Measurements from ENCODE around the gene CLCN1.

The CLCN1 gene

DNA sequence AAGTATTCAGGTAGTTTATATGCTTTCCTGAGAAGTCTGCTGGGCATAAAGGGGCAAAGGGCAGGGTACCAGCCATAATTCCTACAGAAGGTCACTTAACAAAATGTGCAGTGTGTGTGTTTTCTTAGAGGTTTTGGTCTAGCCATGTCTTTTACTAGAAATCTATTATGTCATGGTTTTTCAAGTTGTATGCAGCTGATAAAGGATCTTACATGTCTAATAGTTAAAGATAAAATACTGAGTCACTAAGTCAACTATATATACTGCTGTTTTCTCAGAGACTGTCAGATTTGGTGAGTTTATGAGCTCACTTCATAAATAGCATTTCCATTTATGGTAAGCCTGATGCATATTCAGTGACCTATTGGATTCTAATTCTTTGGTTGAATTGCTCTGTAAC lies 20.0 kb upstream of the CLCN1 start:
- no peak for DNase-seq (ENCODE audit: low spot score)

DNA sequence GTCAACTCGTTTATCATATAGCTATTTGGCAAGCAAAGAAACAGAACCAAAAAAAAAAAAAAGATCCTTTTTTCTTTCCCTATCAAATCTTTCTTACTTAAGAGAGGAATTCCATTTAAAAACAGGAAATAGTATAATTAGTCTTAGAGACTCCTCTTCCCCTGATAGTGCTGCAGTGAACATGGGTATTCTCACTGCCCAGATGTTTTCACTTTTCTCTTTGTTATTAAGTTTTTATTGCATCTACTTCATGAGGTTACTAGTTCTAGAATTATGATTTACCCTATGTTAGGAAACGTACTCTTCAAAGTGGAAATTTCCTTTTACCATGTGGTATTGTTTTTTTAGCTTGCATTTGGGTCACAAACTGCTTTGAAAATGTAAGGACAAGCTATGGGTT lies 19.2 kb upstream of the CLCN1 start:
- DNase-seq (ENCODE audit: low spot score), result no peak

DNA sequence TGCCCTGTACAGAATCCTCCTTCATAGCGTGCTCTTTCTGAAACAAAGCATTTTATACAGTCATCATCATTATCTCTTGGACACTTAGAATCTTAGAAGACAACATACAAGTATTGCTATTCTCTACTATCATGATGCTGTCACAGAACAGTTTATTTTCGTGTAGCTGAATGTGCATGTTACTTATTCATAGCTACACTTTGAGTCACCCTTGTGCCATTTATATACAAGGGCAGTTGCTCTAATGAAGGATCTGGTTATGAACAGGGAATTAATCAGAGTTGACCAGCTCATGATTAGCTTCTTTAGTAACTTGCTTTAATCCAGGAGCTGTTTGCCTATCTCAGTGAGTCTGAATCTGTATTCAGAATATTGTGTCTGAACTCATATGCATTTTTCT lies 16.6 kb upstream of the CLCN1 start:
- DNase-seq (ENCODE audit: low spot score), result no peak

DNA sequence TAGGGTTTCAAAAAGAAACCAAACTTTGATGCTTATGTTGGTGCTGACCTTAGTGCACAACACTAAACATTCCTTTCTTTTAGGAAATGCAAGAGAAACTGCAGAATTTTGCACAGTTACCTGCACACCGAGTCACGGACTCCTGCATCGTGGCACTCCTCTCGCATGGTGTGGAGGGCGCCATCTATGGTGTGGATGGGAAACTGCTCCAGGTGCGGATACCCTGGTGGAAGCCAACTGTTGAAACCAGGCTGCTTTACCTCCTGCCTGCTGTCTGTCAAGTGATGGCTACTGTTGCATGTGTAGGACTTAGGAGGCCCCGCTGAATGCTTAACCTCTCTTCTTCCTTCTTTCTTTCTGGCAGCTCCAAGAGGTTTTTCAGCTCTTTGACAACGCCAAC lies 16.1 kb upstream of the CLCN1 start:
- DNase-seq (ENCODE audit: low spot score), result peak; percentile 75

DNA sequence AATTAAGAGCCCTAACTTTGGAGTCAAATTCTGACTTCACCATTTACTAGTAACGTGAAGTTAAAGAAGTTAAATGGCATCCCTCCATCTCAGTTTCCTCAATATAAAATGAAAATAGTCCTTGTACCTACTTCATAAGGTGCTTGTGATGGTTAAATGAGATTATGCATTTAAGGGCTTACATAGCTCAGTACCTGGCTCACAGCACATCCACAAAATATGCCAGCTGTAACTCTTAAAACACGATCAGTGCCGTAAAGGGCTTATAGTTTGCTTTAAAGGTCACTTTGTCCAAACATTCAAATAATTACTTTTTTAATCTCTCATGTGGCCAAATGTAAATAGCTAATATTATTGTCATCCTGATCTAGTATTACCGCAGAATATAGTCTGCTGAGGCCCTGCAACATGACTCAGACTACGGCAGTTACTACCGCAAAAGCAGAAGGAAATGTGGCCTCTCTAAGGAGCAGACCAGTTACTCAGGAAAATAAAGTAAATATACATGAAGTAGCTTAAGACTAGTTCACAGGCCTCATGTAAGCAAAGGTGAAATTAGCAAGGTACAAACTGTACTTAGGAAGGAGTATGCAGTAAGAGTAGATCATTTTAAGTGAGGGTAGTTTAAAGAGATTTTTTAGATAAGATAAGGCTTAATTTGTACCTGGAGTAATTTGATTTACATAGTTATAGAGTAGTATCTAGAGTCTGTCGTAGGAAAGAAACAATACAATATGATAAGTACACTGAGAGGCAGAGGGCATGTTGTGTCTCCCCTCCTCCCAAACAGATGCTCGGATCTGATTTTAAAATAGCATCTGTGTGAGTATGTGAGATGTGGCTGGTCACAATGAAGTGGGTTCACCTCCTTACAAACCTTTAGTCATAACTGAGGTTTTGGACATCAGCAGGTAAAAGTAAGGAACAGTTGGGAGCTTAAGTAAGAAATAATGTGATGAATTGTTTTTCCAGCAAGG lies 14.7 kb upstream of the CLCN1 start:
- DNase-seq (ENCODE audit: low spot score), result no peak

DNA sequence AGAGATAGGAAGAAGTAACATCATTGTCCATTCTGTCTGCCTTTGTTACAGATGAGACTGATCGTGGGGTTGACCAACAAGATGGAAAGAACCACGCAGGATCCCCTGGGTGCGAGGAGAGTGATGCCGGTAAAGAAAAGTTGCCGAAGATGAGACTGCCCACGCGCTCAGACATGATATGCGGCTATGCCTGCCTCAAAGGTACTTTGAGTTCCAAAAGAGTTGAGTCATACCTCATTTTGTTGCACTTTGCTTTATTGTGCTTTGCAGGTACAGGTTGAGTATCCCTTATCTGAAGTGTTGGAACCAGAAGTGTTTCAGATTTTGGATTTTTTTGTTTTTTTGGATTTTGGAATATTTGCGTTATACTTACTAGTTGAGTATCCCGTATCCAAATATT lies 12.2 kb upstream of the CLCN1 start:
- DNase-seq (ENCODE audit: low spot score), result no peak

DNA sequence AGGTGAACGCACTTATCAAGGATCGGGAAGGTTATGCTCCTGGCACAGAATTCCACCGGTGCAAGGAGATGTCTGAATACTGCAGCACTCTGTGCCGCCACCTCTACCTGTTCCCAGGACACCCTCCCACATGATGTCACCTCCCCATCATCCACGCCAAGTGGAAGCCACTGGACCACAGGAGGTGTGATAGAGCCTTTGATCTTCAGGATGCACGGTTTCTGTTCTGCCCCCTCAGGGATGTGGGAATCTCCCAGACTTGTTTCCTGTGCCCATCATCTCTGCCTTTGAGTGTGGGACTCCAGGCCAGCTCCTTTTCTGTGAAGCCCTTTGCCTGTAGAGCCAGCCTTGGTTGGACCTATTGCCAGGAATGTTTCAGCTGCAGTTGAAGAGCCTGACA lies 11.0 kb upstream of the CLCN1 start:
- DNase-seq (ENCODE audit: low spot score), result no peak

DNA sequence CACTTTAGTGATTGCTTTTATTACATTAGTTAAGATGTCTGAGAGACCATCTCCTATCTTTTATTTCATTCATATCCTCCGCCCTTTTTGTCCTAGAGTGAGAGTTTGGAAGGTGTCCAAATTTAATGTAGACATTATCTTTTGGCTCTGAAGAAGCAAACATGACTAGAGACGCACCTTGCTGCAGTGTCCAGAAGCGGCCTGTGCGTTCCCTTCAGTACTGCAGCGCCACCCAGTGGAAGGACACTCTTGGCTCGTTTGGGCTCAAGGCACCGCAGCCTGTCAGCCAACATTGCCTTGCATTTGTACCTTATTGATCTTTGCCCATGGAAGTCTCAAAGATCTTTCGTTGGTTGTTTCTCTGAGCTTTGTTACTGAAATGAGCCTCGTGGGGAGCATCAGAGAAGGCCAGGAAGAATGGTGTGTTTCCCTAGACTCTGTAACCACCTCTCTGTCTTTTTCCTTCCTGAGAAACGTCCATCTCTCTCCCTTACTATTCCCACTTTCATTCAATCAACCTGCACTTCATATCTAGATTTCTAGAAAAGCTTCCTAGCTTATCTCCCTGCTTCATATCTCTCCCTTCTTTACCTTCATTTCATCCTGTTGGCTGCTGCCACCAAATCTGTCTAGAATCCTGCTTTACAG lies 10.4 kb upstream of the CLCN1 start:
- DNase-seq (ENCODE audit: low spot score), result peak; percentile 68

DNA sequence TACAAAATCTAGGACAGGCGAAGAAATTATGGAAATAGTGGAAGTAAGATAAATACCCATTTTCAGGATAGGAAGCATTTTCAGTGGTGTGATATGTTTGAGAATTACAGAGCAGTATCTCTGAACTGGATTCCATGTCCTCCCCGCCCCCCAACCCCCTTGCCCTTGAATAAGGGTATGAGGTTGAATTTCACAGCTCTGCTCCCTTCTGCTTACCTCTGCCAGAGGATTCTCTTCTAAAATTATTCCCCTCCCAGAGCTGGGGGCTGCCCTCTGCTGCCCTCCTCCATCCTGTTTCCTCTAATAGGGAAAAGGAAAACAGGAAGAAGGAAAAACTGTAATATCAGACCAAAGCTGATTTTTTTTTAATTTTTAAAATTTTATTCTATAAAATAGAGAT lies 7.3 kb upstream of the CLCN1 start:
- DNase-seq (ENCODE audit: low spot score), result no peak

DNA sequence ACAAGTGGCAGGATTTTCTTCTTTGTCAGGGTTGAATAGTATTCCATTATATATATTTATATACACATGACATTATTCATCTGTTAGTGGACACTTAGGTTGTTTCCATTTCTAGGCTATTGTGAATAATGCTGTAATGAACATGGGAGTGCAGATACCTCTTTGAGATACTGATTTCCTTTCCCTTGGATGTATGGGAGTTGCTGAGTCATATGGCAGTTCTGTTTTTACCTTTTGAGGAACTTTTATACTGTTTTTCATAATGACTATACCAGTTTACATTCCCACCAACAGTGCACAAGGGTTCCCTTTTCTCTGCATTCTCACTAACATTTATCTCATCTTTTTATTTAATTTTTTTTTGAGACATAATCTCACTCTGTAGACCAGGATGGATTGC lies 1.8 kb upstream of the CLCN1 start:
- DNase-seq (ENCODE audit: low spot score), result no peak

DNA sequence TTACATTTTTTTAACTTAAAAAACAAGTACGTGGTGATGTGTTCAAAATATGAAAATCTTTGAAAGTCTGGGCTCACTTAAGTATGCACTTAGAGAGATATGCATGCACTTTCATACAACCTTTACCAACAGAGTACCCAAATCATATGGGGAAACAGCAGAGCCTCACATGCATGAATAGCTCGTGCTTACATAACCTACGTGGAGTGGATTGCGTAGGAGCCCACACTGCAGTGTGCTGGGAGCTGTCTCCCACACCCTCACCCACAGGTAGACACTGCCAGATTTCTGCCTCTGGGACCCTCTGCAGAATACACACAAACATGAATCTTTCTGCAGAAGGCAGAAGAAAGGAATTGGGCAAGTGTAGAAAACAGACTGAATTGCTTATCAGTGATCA lies 581 bp downstream of the CLCN1 start:
- DNase-seq (ENCODE audit: low spot score), result no peak

DNA sequence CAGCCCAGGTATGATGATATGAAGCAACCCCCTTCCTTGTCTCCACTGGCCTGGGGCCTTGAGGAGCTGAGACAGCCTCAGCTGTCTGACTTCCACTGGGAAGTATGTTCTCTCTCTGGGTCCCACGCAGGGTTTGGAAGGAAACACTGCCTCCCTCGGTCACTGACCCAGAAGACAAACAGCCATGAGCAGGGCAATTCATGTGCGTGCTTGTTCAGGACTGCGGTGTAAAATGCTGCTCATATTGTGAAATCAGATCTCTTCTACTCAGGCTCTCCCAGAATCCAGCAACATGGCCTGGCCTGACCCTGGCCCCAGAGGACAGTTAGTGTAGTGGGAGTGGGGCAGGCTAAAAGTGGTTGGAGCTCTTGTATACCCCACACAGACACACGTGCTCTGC lies 2.8 kb downstream of the CLCN1 start:
- DNase-seq (ENCODE audit: low spot score), result peak; percentile 79

DNA sequence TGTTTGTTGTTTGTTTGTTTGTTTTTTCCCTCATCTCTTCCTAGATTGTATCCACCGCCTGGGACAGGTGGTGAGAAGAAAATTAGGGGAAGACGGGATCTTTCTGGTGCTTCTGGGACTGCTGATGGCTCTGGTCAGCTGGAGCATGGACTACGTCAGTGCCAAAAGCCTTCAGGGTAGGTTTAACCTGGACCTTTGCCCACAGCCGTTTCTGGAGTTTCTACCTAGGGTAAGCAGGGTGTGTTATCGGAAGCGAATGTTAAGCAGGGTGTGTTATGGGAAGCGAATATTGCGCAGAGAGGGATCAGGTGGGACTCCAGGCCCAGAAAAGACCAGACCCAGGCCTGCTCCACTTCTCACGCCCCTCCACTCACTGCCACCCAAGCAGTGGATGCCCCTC lies 4.7 kb downstream of the CLCN1 start:
- DNase-seq (ENCODE audit: low spot score), result no peak

DNA sequence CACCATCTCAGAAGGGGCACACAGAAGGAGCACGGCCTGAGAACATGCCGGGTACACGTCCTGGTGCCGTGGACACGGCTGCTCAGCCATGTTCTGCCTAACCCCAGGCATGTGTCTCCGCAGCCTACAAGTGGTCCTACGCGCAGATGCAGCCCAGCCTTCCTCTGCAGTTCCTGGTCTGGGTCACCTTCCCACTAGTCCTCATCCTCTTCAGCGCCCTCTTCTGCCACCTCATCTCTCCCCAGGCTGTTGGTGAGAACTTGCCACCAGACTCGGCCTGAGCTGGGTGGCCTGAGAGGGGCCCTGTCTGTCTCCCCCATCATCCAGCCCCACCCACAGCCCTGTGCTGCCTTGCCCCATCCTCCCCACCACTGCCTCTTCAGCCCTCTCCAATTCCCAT lies 5.3 kb downstream of the CLCN1 start:
- no peak for DNase-seq (ENCODE audit: low spot score)

DNA sequence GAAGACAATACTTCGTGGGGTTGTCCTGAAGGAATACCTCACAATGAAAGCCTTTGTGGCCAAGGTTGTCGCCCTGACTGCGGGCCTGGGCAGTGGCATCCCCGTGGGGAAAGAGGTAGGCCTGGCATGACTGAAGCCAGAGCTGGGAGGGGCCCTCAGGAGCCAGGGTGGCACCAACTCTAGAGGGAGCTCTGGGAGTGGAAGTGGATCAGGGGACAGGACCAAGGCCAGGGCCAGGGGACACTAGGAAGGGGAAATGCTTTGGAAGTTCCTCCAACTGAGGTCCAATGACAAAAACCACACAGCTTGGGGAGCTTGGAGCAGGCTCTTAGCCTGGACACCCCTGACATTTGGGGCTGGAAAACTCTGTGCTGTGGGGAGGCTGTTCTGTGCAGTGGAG lies 5.8 kb downstream of the CLCN1 start:
- no peak for DNase-seq (ENCODE audit: low spot score)

DNA sequence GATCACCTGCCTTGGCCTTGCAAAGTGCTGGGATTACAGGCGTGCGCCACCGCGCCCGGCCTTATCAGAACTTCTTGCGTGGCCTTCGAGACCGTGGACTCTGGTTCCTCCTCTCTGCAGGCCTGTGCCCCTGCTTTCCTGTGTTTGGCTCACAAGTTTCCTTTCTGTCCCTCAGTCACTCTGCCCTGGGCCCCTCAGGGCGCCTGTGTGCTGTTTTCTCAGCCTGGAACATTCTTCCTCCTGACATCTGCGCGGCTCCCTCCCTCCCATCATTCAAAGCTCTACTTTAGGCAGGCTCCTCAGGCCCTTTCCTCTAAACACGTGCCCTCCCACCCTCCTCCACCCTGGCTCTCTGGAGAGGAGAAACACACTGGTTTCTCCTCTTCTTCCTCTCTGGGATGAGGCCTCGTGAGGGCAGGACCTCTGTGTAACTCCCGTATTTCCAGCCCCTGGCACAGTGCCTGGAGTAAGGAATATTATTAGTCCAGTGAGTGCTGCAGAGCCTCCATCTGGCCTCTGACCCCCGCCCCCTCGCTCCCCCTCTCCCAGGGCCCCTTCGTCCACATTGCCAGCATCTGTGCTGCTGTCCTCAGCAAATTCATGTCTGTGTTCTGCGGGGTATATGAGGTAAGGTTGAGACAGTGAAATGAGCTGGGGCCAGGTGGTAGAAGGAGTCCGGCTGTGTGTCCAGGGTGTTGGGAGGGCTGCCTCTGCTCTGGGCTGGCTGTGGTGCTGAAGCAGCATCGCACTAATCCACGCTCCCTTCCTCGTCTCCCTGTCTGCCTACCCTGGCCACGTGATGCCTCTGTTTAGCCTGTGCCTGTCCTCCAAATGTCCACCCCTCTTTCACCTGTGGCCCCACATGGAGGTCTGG lies 7.1 kb downstream of the CLCN1 start:
- DNase-seq (ENCODE audit: low spot score), result no peak

DNA sequence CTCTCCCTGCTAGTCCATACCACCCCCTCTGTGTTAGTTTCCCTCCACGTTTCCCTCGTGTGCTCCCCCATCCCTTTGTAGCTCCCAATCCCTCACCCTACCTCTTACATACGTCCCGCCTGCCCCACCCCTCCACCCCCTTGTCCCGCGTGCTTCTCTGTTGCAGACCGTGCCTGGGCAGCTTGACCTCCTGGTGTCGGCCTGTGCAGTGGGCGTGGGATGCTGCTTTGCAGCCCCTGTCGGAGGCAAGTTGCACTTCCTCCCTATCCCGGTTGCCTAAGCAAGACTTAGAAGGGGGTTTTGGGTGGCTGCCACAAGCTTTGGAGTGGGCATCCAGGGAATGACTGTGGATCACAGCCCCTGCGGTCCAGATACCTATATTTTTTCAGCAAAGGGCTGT lies 7.7 kb downstream of the CLCN1 start:
- DNase-seq (ENCODE audit: low spot score), result no peak

DNA sequence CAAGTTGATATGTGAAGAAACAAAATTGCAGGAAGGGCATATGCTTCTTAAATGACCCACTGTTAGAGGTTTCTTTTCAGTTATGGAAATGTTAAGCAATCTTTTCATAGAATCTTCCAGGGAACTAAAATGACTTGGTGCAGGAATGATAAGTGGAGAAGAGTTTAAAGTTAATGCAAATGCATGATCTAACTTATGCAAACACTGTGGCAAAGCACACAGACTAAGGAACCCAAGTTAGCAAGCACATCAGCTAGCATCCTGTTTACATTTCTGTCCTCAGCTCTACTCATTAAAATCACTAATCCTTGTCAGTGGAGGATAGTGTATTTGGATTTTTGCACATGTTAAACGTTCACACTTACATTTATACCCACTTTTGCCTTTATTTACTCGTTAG lies 9.3 kb downstream of the CLCN1 start:
- DNase-seq (ENCODE audit: low spot score), result no peak

DNA sequence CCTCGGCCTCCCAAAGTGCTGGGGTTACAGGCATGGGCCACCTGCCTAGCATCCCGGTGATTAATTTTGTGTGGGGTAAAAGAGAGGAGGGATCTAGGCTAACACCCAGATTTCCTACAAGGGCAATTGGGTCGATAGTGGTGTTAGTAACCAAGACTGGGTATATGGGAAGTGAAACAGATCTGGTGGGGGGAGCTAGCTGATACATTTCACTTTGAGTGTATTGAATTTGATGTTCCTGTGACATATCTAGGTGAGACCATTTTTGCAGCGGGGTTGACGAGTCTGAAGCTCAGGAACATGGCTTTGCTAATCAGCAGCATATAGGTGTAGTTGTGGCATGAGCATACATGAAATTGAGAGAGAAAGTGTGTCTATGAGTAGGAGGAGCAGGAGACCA lies 12.0 kb downstream of the CLCN1 start:
- no peak for DNase-seq (ENCODE audit: low spot score)

DNA sequence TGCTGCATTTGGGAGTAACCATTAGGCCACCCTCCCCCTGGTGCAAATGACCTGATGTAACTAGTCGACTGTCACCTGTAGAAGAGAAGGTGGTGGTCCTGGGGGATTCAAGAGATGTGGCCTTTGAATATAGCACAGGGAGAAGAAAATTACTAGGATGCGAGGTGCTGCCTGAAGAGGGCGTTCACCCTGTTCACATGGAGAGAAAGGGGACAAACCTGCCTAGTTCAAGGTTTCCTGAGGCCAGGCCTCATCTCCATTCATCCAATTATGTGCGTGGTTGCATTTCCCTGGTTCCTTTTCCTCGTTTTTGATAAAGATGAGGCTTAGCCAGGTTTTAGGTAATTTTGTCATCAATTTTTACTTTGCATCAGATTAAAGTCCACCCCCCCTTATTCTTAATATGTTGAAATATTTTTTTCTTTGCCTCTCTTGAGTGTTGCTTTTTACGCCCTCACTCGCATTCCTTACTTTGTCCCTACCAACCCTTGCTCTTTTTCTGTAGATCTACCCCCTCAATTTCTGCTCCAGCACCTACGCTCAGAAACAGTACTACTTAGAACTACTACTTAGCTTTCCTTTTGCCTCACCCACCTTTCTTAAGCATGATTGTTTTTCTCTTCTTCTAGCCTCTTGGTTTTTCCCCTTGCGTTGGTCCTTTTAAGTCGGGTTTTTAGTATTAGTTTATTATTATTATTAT lies 13.7 kb downstream of the CLCN1 start:
- no peak for DNase-seq (ENCODE audit: low spot score)

DNA sequence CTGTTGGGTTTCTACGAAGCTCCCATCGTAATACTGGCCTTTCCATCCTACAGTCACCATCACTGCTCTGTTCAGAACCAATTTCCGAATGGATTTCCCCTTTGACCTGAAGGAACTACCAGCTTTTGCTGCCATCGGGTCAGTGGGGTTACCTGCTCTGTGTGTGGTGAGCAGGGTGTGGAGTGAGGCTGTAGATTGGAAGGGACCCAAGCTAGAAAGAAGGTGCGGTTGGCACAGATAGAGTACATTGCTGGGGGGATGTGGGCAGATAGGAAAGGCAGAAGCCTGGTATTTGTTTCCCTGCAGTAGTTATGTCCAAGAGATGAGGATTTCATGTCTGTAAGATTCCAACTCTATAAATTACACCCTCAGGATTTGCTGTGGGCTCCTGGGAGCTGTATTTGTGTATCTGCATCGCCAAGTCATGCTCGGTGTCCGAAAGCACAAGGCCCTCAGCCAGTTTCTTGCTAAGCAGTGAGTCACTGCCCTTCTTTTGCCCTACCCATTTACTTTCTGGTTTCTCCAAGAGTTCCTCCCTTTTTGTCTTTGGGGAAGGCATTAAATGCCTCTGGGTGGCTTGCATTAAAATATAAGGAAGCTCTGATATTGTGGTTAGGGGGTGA lies 15.4 kb downstream of the CLCN1 start:
- no peak for DNase-seq (ENCODE audit: low spot score)

DNA sequence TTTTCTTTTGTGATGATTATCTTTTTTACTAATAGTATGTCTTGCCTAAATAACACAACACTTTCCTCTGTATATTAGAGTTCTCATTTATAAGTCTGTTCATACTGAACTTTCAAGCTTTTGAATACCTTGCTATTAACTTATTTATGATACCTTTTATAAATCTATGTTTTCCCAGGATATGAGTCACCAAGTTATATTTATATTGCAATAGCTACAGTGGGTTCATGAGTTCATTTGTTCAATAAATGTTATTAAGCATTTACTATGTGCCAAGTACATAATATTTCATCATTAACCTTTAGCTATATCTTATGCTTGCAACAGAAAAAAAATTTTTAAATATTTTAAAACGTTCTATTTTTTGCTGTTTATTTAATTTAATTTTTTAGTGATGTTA lies 18.3 kb downstream of the CLCN1 start:
- DNase-seq (ENCODE audit: low spot score), result no peak
